HG02571 (cell line): ENCODE data around the gene CDH24.

ENCODE experiments used
- ATAC-seq: cut with Tn5 transposase; IDR thresholded peaks from one replicate; pipeline ENCODE4 v1.9.1; 2021; ENCODE audit warnings: mild to moderate bottlenecking, moderate library complexity; ENCODE audit not compliant: unreplicated experiment

The CDH24 gene

DNA sequence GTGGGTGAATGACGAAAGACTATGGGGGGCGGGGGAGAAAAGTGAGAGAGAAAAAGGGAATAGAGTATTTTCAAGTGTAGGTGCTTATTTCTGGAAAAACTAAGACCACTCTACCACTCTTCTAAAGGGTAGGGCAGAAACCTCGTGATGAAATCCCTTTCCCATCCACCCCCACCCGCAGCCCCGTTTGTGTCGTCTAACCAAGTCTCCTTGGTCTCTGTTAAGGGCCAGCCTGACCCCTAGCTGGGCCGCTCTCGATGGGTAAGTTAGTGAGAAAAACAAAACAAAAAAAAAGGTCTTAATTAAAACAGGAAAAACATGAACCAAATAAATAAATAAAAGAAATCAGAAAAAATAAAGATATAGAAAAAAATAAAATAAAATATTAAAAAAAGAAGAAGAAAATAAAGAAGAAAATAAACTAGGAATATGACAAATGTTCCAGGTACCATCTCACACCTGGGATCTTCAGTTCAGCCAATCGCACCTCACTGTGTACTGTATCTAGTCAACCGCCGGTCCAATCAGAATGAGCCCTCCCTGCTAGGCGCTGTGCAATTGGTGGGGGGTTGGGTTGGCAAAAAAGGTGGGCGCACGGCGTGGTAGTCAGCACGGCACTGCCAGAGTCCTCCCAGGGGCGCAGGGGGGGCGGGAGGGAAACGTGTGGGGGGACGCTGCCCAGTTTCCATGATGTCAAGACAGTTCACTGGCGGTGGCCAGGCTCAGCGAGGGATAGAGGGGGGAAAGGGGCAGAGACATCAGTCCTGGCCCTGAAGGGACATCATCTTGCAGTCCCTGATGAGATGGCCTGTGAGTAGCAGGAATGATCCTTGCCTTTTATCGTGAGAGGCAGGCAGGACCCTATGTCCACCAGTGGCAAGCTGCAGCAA lies 9.8 kb upstream of the CDH24 start:
- no peak for ATAC-seq

GRCh38 chr14:23066368-23066767 lies 9.0 kb upstream of the CDH24 start:
- no peak for ATAC-seq

DNA sequence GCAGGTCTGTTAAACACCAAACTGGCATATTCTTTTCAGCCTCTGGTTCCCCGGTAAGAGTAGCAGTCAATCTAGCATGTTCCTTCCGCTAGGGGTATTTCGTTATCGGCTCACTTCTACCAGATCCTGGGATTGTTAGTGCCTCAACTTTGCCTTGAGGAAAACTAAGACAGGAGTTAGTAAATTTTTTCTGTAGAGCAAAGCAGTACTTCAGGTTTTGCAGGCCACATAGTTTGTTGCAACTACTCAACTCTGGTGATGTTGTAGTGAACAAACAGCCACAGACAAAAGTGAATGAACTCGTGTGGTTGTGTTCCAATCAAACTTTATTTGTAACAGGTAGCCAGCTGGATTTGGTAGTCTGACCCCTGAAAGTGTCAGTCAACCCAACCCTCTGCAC lies 6.3 kb upstream of the CDH24 start:
- no peak for ATAC-seq

DNA sequence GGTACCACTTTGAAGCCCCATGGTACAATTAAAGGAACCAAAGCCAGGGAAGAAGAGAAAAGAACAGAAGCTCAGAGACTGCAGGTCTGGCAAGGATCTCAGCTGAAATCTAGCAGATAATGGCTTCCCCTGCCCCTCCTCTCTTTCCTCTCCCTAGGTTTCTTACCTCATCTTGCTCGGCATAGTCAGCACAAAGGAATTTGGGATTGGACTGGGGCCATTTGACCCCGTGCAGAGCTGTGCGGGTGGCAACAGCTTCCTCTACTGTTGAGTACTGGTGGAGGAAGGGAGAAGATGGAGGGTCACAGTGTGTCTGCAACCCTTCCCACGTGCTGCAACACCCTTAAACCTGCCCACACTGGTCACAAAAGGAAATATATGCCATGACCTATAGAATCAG lies 4.7 kb upstream of the CDH24 start:
- no peak for ATAC-seq

- no peak for ATAC-seq
Measured at GRCh38 chr14:23060536-23061260, 3.4 kb upstream of the CDH24 start.

DNA sequence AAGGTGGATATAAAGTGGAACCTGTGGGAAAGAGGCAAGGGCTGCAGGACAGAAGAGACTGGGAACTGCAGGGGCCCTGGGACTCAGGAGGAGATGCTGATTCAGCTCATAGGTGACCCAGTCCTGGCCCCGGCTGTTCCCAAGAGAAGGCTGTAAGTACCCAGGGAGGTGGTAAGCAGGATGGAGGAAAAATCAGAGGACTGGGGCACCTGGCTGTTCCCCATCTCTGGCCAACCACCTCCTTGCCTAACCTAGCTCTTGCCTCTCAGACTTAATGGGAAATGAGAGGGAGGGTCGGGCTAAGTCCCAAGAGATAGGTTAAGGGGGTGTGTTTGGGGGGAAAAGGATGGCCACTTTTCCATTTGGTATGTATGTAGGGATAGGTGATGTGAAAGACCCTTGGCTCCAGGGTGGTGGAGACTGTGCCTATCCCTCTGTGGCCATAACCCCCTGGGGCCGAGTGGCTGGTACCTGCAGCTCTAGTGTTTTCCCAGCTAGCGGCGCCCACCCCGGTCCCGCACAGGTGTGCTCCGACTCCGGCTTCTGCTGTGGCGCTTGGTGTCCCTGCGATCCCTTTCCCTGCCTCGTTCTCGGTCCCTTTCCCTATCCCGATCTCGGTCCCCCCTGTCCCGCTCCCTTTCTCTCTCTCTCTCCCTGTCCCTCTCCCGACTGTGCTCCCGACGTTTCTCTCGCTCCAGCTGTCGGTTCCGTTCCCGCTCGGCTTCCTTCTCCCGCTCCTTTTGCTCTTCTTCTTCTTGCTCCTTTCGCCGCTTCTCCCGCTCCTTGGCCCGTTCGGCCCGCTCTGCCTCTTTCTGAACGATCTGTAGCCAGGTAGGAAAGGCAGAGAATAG lies 1.6 kb upstream of the CDH24 start:
- ATAC-seq = no peak

GRCh38 chr14:23057757-23058653 lies 685 bp upstream of the CDH24 start:
- peak; percentile 58 for ATAC-seq

GRCh38 chr14:23056145-23056955 lies 970 bp downstream of the CDH24 start:
- ATAC-seq = peak; percentile 55

- ATAC-seq = no peak
Measured at GRCh38 chr14:23055621-23056144, 1.6 kb downstream of the CDH24 start.

DNA sequence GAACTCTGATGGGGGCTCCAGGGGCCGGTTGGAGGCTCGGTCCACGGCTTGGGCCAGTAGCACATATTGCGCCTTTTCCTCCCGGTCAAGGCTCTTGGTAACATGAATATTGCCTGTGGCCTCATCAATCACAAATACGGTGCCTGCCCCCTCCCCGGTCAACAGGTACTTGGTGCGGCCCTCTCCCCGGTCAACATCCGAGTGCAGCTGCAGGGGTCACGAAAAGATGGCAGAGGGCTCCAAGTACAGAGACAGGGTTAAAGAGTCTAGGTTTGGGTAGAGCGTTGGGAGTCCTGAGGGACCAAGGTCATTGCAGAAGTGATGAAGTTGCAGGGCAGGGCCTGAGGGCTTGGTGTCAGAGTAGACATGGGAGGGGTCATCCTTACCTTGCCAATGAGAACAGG lies 2.2 kb downstream of the CDH24 start:
- no peak for ATAC-seq

DNA sequence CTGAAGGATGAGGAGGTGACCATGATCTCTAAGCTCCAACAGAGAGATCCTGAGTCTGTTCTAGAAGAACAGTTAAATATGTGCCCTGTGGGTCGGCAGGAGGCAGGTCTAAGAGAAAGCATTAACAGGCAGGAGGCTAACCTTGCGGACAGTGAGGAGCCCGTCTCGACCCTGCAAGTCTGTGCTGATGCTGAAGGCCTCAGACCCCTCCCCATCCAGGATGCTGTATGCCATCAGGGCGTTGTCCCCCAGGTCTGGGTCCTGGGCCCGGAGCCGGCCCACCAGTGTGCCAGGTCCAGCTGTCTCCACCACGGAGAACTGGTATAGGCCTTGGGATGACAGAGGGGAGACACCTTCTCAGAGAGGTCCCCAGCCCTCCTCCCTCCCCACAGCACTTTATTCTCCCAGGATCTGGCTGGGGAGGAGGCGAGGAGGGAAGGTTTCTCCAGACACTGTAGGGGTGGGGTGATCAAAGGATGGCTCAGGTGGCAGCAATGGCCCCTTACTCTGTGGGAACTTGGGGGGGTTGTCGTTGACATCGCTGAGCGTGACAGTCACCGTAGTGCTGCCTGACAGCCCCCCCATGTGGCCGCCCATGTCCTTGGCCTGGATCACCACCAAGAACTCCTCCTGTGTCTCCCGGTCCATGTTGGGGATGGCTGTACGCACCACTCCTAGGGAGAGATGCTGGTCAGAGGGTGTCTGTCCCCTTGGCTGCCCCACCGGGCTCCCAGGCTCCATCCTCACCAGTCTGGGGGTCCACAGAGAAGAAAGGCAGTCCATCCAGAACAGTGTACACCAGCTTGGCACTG lies 3.1 kb downstream of the CDH24 start:
- no peak for ATAC-seq

- ATAC-seq = no peak
Measured at GRCh38 chr14:23053426-23053825, 3.9 kb downstream of the CDH24 start.

DNA sequence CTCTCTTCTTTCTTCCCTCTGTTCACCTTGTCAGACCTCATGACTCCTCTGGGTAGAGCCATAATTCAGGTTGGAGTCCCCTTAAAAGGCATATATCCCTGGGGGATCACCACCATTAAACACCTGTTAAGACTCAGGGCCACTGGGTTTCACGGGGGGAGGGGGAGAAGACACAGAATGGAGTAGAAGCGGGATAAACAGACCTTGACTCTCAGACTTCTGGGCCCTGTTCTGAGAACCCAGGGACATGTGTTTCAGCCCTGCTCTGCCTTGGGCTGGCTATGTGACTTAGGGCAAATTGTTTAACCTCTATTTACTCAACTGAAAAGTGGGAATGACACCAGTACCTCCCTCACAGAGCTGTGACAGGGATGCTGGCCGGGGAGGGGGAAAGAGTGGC lies 4.6 kb downstream of the CDH24 start:
- no peak for ATAC-seq

DNA sequence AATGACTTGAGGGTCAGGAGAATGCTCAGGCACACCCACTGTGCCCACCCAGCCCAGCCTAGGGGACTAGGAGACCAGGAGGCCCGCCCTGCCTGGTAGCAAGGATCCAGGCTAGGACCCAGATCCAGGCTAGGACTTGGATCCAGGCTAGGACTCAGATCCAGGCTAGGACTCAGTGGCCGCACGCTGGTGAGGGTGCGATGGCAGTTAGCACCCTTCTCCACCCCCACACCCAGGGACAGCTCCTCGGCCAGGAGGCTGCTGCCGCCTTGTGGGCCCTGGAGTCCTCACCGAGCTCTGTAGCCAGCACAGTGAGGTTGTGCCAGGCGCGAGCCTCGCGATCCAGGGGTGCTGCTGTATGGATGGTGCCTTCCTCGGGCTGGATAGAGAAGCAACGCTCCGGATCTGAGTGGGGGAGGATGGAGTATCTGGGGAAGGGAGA lies 5.1 kb downstream of the CDH24 start:
- ATAC-seq = no peak

- no peak for ATAC-seq
Measured at GRCh38 chr14:23051141-23052057, 5.9 kb downstream of the CDH24 start.

DNA sequence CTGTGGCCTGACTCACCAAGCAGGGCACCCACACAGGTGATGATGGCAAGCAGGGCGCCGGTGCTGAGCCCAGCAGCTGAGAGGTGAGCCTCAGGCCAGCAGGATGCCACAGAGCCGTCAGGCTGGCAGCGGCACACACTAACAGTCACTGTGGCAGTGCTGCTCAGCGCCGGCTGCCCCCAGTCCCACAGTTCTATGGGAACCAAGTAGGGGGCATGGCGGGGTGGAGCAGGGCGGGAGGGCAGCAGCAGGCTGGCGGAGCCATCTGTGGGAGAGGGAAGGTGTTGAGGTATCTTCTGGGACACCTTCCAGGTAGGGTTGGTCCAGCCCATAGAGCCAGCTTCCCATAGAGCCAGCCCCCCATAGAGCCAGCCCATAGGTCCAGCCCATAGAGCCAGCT lies 8.3 kb downstream of the CDH24 start:
- no peak for ATAC-seq
